AG04449 (cell line): ENCODE measurements around the gene TRPC4.

ENCODE experiments used
- CTCF ChIA-PET: fragments of 350-600 bp; formaldehyde crosslinking; extraction: SDS; loops from one replicate; lab custom pipeline; 2021; ENCODE audit warnings: antibody characterized with exemption; lab: Yijun Ruan, JAX
- POLR2A ChIA-PET: fragments of 400-600, 350-600 bp; formaldehyde crosslinking; extraction: SDS; loops from one replicate; lab custom pipeline; 2020; ENCODE audit warnings: antibody characterized with exemption, inconsistent platforms; lab: Yijun Ruan, JAX
- DNase-seq: peaks from one replicate; pipeline ENCODE4 v3.0.0-alpha.2; 2010; ENCODE audit warnings: low read depth, low spot score
- H3K4me3 ChIP-seq: 2 replicates; pipeline ENCODE4 v1.5.1; 2011; ENCODE audit warnings: low read depth, mild to moderate bottlenecking, control low read depth, low read length
- TF ChIP-seq, protein P1 (sequence below): IDR thresholded peaks from one replicate; pipeline ENCODE4 v1.5.1; 2011; ENCODE audit warnings: mild to moderate bottlenecking, moderate library complexity, low read length, control low read depth, inconsistent platforms; ENCODE audit not compliant: insufficient read depth; ENCODE audit errors: missing control alignments

TRPC4 gene

DNA sequence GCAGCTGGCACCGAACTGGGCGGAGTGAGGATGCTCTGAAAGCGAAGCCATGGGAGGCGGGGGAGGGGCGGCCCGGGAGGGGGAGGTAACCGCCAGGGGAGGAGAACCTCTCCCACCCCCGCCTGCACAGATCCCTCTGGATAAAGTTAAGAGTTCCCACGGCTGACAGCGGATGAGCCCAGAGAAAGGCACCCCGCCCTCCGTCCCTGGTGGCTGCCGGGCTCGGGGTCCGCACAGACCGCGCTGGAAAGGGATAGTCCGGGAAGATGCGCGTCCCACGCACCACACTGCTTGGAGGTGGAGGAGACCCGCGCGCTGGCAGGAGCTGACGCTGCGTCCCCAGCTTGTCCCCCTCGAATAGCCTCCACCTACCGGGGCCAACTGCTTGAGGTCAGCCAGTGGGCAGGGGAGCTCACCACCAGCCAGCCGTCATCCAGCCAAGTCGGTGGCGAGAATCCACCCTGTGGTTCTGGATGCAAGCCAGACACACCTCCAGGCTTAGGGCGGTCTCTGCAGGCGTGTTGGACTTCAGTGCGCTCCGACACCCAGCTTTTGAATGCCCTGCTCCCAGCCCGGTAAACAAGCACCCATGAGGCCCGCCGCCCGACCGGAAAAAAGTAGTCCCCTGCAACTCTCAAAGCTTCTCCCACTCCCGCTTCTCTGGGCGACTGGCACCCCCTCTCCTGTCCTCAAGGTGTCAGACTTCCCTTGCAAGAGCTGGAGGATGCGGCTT, at the start of gene TRPC4:
TRPC4 (minus strand) TSS at position 17 of the 733 bp plus-strand sequence. CDS start 86,439 bp downstream, outside the sequence.
- no peak for DNase-seq
- peak within 1 kb of the TSS; percentile 86 for H3K4me3 ChIP-seq
- ChIA-PET POLR2A (interaction anchor here (0.5 to 1.4 kb wide), 7 partner anchors 8 to 491 kb away, joined by 3 to 5 read pairs (median 4); partner anchors contain the start of gene UFM1), CTCF (interaction anchor here (0.6 to 3.4 kb wide), 30 partner anchors 11 to 795 kb away, joined by 3 to 22 read pairs (median 4); partner anchors contain the start of gene UFM1)
- TF ChIP-seq, protein P1, sequence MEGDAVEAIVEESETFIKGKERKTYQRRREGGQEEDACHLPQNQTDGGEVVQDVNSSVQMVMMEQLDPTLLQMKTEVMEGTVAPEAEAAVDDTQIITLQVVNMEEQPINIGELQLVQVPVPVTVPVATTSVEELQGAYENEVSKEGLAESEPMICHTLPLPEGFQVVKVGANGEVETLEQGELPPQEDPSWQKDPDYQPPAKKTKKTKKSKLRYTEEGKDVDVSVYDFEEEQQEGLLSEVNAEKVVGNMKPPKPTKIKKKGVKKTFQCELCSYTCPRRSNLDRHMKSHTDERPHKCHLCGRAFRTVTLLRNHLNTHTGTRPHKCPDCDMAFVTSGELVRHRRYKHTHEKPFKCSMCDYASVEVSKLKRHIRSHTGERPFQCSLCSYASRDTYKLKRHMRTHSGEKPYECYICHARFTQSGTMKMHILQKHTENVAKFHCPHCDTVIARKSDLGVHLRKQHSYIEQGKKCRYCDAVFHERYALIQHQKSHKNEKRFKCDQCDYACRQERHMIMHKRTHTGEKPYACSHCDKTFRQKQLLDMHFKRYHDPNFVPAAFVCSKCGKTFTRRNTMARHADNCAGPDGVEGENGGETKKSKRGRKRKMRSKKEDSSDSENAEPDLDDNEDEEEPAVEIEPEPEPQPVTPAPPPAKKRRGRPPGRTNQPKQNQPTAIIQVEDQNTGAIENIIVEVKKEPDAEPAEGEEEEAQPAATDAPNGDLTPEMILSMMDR: peak; percentile 67

DNA sequence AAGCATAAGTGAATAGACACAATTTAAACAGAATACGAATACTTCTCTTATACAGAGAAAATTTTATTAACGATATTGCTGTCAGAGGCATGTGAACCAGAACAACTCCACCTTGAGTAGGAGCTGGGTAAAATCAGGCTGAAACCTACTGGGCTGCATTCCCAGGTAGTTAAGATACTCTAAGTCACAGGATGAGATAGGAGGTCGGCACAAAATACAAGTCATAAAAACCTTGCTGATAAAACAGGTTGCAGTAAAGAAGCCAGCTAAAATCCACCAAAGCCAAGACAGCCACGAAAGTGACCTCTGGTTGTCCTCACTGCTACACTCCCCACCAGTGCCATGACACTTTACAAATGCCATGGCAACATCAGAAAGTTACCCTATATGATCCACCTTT, 49.2 kb upstream of the TRPC4 start:
- DNase-seq: no peak
- ChIA-PET CTCF (interaction anchor here (0.9 to 1.6 kb wide), 2 partner anchors 11 to 278 kb away, joined by 3 to 4 read pairs; no protein-coding TSS in a partner anchor), POLR2A (no interaction called here)
- no peak overlapping the region for H3K4me3 ChIP-seq
- TF ChIP-seq, protein P1: no peak

DNA sequence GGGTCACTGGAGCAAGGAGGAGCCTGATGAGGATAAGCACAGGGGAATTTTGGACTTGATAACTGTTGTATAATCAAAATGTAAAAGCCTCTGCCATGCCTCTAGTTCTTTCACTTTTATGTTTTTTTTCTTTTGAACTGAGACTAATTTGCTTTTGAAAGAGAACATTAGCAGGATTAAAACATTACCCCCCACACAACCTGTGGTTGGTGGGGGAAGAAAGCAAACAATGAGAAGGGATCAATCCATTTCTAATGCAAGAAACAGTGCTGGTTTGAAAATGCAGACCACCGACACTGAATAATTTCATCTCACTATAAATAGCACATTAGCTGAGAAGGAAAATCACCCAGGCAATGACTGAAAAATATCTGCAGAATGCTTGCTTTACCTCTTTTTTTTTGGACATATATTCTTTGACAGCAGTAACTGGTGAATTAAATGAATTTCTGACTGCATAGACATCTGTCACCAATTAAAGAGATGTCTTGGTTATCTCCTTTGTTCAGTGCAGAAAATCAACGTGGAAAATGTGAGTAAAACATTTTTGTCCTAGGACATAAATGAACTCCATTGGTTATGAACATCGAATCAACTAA, 48.6 kb upstream of the TRPC4 start:
- CTCF ChIA-PET: interaction anchor here (0.6 to 1.6 kb wide), 3 partner anchors 10 to 279 kb away, joined by 3 to 4 read pairs (median 3); no protein-coding TSS in a partner anchor
- DNase-seq: no peak
- TF ChIP-seq, protein P1: no peak
- POLR2A ChIA-PET: no interaction called here
- no peak overlapping the region for H3K4me3 ChIP-seq

DNA sequence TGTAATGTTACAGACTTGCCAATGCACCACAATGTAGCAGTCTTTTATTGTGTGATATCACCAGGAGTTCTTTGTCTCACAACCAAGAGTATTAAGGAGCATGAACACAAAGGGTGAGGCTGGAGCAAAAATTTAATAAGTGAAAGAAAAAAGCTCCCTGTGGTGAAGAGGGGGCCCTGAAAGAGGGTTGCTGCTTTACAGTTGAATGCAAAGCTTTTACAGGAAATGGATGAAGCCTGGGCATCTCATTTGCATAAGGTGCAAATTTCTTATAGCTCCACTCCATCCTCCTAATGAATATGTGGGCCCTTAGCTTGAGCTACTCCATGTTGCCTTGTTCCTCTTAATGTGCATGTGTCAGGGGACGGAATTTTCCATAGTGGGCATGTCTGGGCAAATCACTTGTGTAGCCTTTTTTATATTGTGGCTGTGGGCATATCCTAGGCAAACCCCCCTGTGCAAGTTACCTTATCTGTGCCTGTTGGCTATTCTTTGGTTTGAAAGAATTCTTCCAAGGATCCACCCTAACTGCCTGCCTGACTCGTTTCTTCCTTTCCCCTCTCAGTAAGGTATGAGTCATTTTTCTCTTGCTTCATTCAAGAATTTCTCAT, 45.3 kb upstream of the TRPC4 start:
- CTCF ChIA-PET: interaction anchor here (1.0 kb wide), 1 partner anchor 273 kb away, joined by 3 read pairs; no protein-coding TSS in a partner anchor

DNA sequence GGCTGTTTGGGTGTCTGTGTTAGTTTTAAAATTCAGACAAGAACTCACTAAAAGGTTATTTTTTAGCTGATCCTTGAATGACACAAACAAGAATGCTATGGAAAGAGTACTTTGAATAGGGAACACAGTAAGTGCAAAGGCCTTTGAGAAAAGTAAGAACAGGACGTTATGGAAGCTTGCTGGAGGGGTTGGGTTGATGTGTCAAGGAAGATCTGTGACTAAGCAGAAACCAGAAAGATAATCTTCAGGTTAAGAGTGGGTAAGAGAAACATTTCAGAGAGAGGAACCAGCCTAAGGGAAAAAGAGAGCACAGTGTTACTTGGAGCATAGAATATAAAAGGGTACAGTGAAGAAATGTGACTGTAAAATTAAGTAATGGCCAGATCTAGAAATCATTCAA, 41.2 kb upstream of the TRPC4 start:
- CTCF ChIA-PET: no interaction called here
- POLR2A ChIA-PET: no interaction called here
- TF ChIP-seq, protein P1: no peak
- no peak for DNase-seq
- no peak overlapping the region for H3K4me3 ChIP-seq

More for the DNA sequence above, 45.3 kb upstream of the TRPC4 start:
- no peak overlapping the region for H3K4me3 ChIP-seq
- TF ChIP-seq, protein P1: no peak
- no peak for DNase-seq
- POLR2A ChIA-PET: no interaction called here
